Uterus (tissue), 4 donors: ENCODE data around the gene ZHX3. TPM values are rescaled to one million over a fixed set of nuclear protein-coding genes. Genes with fewer than 3 reads are reported as not detected.

Source experiments
- DNase-seq, 2 donors: peaks; one replicate each; pipeline ENCODE4 v3.0.0-alpha.2; 2019 to 2020
- H3K27ac ChIP-seq, 2 donors: fragments of 200-600 bp; sonication (generic); 1 replicate in 1 of 2; 2 replicates in 1 of 2; pipeline ENCODE4 v1.5.1; 2016 to 2018
- H3K27me3 ChIP-seq, 2 donors: fragments of 200-600 bp; sonication (generic); one replicate each; pipeline ENCODE4 v1.5.1; 2018 to 2019; ENCODE audit warnings: control low read depth in 1 of 2
- H3K36me3 ChIP-seq, 2 donors: fragments of 200-600 bp; sonication (generic); one replicate each; pipeline ENCODE4 v1.5.1; 2019; ENCODE audit warnings: control low read depth in 1 of 2
- H3K4me1 ChIP-seq, 2 donors: fragments of 200-600 bp; sonication (generic); one replicate each; pipeline ENCODE4 v1.5.1; 2018 to 2019; ENCODE audit warnings: control low read depth in 1 of 2
- H3K4me3 ChIP-seq, 2 donors: fragments of 200-600 bp; sonication (generic); 1 replicate in 1 of 2; 2 replicates in 1 of 2; pipeline ENCODE4 v1.5.1; 2018 to 2019; ENCODE audit warnings: mild to moderate bottlenecking in 1 of 2
- H3K9me3 ChIP-seq, 2 donors: fragments of 200-600 bp; sonication (generic); one replicate each; pipeline ENCODE4 v1.5.1; 2019; ENCODE audit warnings: control low read depth in 1 of 2
- POLR2A ChIP-seq, 2 donors: fragments of 450-650 bp; IDR thresholded peaks; one replicate each; pipeline ENCODE4 v1.6.1; 2016; ENCODE audit warnings: antibody characterized with exemption in 2 of 2, mild to moderate bottlenecking in 1 of 2, moderate library complexity in 1 of 2
- intact Hi-C: fragments of 100-400 bp; cut with DNase I; formaldehyde crosslinking; loops from one replicate; pipeline ENCODE4 v1.15.1; 2023; ENCODE audit warnings: low total_unique reads
- total RNA-seq, 4 donors: library from RNA; depleted of rRNA in 3 of 4; stranded (reverse); fragments of >200 nt in 3 of 4; gene quantifications; one replicate each; pipeline versions ENCODE4 v1.1.0 to v1.2.4, GENCODE V29; 2014 to 2023
- TF ChIP-seq, protein P1 (sequence below), 4 experiments: fragments of 200-600 bp in 2 of 4; fragments of 450-650 bp in 2 of 4; sonication (generic) in 2 of 4; IDR thresholded peaks; one replicate each; pipeline ENCODE4 v1.5.1; 2016 to 2019; ENCODE audit warnings: antibody characterized with exemption in 4 of 4, mild to moderate bottlenecking in 2 of 4, moderate library complexity in 1 of 4
- donor health status: DM: yes; HTN: yes; CAD: no.

The ZHX3 gene
- total RNA-seq, 4 donors from 2014 or later: 18.7 to 85.2 (median 25.0) TPM

DNA sequence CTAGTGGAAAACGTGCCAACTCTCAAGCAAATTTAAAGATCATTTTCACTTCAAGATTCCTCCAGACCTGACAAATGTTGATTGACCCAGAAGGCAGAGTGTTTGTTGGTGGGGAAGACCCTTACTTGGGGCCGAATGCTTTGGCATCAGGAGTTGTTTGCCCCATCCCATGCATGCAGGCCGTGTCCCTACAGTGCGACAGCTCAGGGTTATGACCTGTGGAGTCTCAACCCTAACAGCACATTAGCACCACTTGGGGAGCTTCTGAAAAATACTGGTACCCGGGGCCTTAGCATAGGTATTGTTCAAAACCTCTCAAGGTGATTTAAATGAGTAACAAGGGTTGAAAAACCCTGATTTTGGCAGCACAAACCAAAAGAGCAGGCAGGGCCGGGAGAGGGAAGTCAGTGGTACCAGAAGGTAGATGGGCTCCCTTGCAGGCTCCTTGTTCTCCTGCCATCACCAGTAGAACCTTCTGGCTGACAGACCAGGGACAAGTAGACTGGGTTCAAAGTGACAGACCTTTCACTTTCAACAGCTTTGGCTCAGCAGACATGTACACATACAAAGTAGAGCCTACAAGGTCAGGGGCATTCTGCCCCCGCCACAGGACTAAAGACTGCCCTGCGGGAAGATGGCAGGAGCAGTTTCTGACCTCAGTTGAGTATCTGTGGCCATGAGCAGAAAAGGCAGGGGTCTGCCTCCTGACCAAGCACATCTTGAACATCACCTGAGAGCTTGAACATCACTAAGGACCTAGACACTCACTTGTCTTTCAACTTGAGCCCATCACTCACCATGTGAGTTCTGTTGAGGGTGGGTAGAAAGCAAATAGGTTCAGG is 140.6 kb downstream of the ZHX3 start:
- H3K36me3 ChIP-seq: no peaks in the 10 kb centered on the region
- no peaks in the 10 kb centered on the region for H3K9me3 ChIP-seq
- H3K27ac ChIP-seq: peak overlapping the region; percentile 65 to 85
- peaks cover 0 to 21% of the 10 kb centered on the region in 2 donors for H3K4me1 ChIP-seq
- TF ChIP-seq POLR2A (IDR thresholded peaks at IDR 0.05): no peak
- TF ChIP-seq, protein P1, sequence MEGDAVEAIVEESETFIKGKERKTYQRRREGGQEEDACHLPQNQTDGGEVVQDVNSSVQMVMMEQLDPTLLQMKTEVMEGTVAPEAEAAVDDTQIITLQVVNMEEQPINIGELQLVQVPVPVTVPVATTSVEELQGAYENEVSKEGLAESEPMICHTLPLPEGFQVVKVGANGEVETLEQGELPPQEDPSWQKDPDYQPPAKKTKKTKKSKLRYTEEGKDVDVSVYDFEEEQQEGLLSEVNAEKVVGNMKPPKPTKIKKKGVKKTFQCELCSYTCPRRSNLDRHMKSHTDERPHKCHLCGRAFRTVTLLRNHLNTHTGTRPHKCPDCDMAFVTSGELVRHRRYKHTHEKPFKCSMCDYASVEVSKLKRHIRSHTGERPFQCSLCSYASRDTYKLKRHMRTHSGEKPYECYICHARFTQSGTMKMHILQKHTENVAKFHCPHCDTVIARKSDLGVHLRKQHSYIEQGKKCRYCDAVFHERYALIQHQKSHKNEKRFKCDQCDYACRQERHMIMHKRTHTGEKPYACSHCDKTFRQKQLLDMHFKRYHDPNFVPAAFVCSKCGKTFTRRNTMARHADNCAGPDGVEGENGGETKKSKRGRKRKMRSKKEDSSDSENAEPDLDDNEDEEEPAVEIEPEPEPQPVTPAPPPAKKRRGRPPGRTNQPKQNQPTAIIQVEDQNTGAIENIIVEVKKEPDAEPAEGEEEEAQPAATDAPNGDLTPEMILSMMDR (IDR thresholded peaks at IDR 0.05): no peak
- no peak for DNase-seq
- intact Hi-C loops: no loop called here
- no peak overlapping the region for H3K4me3 ChIP-seq
- no peaks in the 10 kb centered on the region for H3K27me3 ChIP-seq

DNA sequence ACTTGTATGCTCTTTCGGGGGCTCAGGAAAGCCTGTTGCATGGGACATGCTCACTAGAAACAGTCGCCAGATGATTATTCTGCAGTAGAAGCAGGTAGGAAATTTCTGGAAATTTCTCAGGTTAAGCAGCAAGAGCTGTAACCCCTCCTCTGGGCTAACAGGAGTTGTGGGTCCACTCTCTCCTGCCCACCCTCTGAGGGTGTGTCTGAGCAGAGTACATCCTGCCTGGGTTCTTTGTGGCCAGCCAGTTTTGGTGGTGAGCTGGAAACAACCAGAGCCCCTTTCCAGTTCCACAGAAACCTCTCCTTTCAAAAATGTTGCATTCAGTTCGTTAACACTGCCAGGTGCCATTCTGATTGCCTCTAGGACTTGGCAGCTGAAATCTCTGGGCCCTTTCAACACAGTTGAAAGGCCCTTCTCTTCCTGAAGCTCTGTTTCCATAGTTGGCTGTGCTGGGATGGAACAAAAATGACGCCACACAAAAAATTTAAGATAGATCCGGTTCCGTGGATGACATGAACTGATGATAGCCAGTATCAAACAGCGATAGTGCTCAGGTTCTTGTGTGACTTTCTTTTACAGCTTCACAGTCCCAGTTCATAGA is 141.7 kb downstream of the ZHX3 start:
- peaks cover 0 to 21% of the 10 kb centered on the region in 2 donors for H3K4me1 ChIP-seq
- no peaks in the 10 kb centered on the region for H3K9me3 ChIP-seq
- no peak overlapping the region for H3K4me3 ChIP-seq
- no peaks in the 10 kb centered on the region for H3K27me3 ChIP-seq
- TF ChIP-seq POLR2A (IDR thresholded peaks at IDR 0.05): no peak
- TF ChIP-seq, protein P1 (IDR thresholded peaks at IDR 0.05): no peak
- H3K27ac ChIP-seq: peak overlapping the region; percentile 65 to 85
- H3K36me3 ChIP-seq: no peaks in the 10 kb centered on the region
- intact Hi-C loops: no loop called here
- no peak for DNase-seq

DNA sequence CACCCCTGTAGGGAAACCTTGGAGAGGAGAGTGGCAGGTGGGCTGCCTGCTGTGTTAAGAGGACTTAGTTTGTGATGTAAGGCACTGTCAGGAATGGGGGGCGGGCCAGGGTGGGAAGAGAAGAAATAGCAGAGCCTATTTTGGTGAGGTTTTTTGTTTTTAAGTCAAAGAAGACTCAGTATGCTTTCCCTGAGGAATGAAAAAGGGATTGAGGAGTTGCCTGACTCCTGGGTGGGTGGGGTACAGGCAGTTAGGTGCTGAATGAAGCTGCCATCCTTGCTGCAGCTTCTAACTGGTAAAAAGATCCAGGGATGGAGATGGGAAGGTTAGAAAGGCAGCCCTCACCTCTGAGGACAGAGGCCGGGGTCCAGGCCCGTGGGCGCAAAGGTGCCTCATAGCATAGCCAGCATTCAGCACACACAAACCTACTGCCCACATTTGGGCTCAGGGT is 142.3 kb downstream of the ZHX3 start:
- peaks cover 0 to 21% of the 10 kb centered on the region in 2 donors for H3K4me1 ChIP-seq

DNA sequence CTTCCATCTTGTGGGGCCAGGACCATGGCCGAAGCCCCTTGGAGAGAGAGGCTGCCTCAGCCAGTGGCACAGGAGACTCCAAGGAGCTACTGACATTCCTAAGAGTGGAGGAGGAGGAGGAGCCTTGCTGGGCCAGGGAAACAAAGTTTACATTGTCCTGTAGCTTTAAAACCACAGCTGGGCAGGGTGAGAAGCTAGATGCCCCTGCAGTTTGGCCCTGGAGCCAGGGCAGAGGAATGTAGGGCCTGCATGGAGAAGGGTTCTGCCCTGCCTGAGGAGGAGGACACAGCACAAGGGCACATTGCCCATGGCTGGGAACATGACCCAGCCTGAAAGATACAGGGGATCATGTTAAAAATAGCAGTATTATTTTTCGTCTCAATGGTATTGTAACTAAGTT is 142.7 kb downstream of the ZHX3 start:
- Histone ChIP-seq H3K4me1 (peaks cover 0 to 21% of the 10 kb centered on the region in 2 donors), H3K9me3 (no peaks in the 10 kb centered on the region), H3K36me3 (no peaks in the 10 kb centered on the region), H3K4me3 (no peak overlapping the region), H3K27me3 (no peaks in the 10 kb centered on the region), H3K27ac (peak overlapping the region; percentile 65 to 85)
- DNase-seq: peak; percentile 10 to 11
- intact Hi-C loops: loop anchor here (5.0 kb wide), 1 partner anchor 58 kb away; no protein-coding TSS in a partner anchor
- TF ChIP-seq, protein P1 (IDR thresholded peaks at IDR 0.05): no peak
- no peak for TF ChIP-seq POLR2A (IDR thresholded peaks at IDR 0.05)

More for the DNA sequence above, 142.3 kb downstream of the ZHX3 start:
- no peaks in the 10 kb centered on the region for H3K36me3 ChIP-seq
- H3K9me3 ChIP-seq: no peaks in the 10 kb centered on the region
- DNase-seq: no peak
- intact Hi-C loops: no loop called here
- H3K27ac ChIP-seq: peak overlapping the region; percentile 65 to 85
- no peaks in the 10 kb centered on the region for H3K27me3 ChIP-seq
- TF ChIP-seq, protein P1 (IDR thresholded peaks at IDR 0.05): no peak
- TF ChIP-seq POLR2A (IDR thresholded peaks at IDR 0.05): no peak
- H3K4me3 ChIP-seq: no peak overlapping the region

DNA sequence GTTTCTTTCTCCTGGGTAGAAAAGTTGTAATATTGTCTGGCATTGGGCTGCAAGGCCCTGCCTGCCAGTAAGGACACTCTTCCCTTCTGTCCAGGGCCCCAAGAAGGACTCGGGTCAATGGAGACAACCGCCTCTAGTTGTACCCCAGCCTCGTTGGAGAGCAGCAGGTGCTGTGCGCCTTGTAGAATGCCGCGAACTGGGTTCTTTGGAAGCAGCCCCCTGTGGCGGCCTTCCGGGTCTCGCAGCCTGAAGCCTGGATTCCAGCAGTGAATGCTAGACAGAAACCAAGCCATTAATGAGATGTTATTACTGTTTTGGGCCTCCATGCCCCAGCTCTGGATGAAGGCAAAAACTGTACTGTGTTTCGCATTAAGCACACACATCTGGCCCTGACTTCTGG is 143.2 kb downstream of the ZHX3 start:
- peak; percentile 11 to 14 for DNase-seq
- H3K27me3 ChIP-seq: no peaks in the 10 kb centered on the region
- intact Hi-C loops: loop anchor here (5.0 kb wide), 1 partner anchor 58 kb away; no protein-coding TSS in a partner anchor
- peak overlapping the region; percentile 65 to 85 for H3K27ac ChIP-seq
- TF ChIP-seq, protein P1 (IDR thresholded peaks at IDR 0.05): no peak
- peaks cover 0 to 21% of the 10 kb centered on the region in 2 donors for H3K4me1 ChIP-seq
- H3K36me3 ChIP-seq: no peaks in the 10 kb centered on the region
- no peaks in the 10 kb centered on the region for H3K9me3 ChIP-seq
- no peak overlapping the region for H3K4me3 ChIP-seq
